Kidney epithelial cell (primary cell): ENCODE data around the gene ZBTB47. TPM values are rescaled to one million over a fixed set of nuclear protein-coding genes. Genes with fewer than 3 reads are reported as not detected.

ENCODE experiments used
- DNase-seq: peaks from one replicate; pipeline ENCODE4 v3.0.0-alpha.2; 2010; ENCODE audit warnings: low read depth
- H3K27me3 ChIP-seq: 2 replicates; pipeline ENCODE4 v1.6.0; 2011; ENCODE audit warnings: low read length; ENCODE audit not compliant: control insufficient read depth, insufficient read depth
- H3K36me3 ChIP-seq: 2 replicates; pipeline ENCODE4 v1.5.1; 2011; ENCODE audit warnings: low read length; ENCODE audit not compliant: control insufficient read depth, insufficient read depth
- H3K4me3 ChIP-seq: 2 replicates; pipeline ENCODE4 v1.5.1; 2011; ENCODE audit warnings: low read depth, mild to moderate bottlenecking, control low read depth, low read length
- CTCF ChIP-seq: IDR thresholded peaks from 2 replicates; pipeline ENCODE4 v1.5.1; 2011; ENCODE audit warnings: mild to moderate bottlenecking, moderate library complexity, low read length, control low read depth, inconsistent platforms; ENCODE audit not compliant: insufficient read depth, poor library complexity, severe bottlenecking
- total RNA-seq: library from RNA; depleted of rRNA; stranded (reverse); fragments of >200 nt; gene quantifications from 2 replicates; pipeline ENCODE4 v1.2.3, GENCODE V29; 2015

The ZBTB47 gene
- total RNA-seq, 1 donor from 2014 or later, result 8.8 TPM

GRCh38 chr3:42612928-42613327 lies 40.6 kb upstream of the ZBTB47 start:
- no peaks in the 10 kb centered on the region for H3K27me3 ChIP-seq
- H3K36me3 ChIP-seq, result no peaks in the 10 kb centered on the region
- H3K4me3 ChIP-seq, result no peak overlapping the region
- DNase-seq, result no peak
- no peak for TF ChIP-seq CTCF

- no peak for DNase-seq
- Histone ChIP-seq H3K36me3 (no peaks in the 10 kb centered on the region), H3K4me3 (no peak overlapping the region), H3K27me3 (no peaks in the 10 kb centered on the region)
- peak; percentile 49 for TF ChIP-seq CTCF
Measured at GRCh38 chr3:42613462-42613861, 40.0 kb upstream of the ZBTB47 start.

GRCh38 chr3:42631620-42632019 lies 21.9 kb upstream of the ZBTB47 start:
- H3K36me3 ChIP-seq, result peaks cover 4% of the 10 kb centered on the region
- no peak for DNase-seq
- H3K4me3 ChIP-seq, result no peak overlapping the region

GRCh38 chr3:42632146-42632545 lies 21.4 kb upstream of the ZBTB47 start:
- H3K27me3 ChIP-seq, result no peaks in the 10 kb centered on the region
- H3K4me3 ChIP-seq, result no peak overlapping the region
- peaks cover 4% of the 10 kb centered on the region for H3K36me3 ChIP-seq
- DNase-seq, result no peak
- no peak for TF ChIP-seq CTCF

More at GRCh38 chr3:42631620-42632019, 21.9 kb upstream of the ZBTB47 start:
- no peaks in the 10 kb centered on the region for H3K27me3 ChIP-seq
- TF ChIP-seq CTCF, result no peak

- Histone ChIP-seq H3K27me3 (no peaks in the 10 kb centered on the region), H3K36me3 (peaks cover 4% of the 10 kb centered on the region), H3K4me3 (no peak overlapping the region)
- TF ChIP-seq CTCF, result no peak
- DNase-seq, result no peak
Measured at GRCh38 chr3:42633544-42633943, 20.0 kb upstream of the ZBTB47 start.

GRCh38 chr3:42635111-42635510 lies 18.4 kb upstream of the ZBTB47 start:
- H3K4me3 ChIP-seq, result no peak overlapping the region
- no peak for DNase-seq
- no peaks in the 10 kb centered on the region for H3K27me3 ChIP-seq
- peaks cover 6% of the 10 kb centered on the region for H3K36me3 ChIP-seq
- TF ChIP-seq CTCF, result no peak
